HCT116 (cell line): ENCODE results near the gene RANBP1. TPM values are rescaled to one million over a fixed set of nuclear protein-coding genes. Genes with fewer than 3 reads are reported as not detected.

ENCODE experiments used
- ATAC-seq: fragments of 200-7000 bp; cut with Tn5 transposase; 2 replicates; pipeline ENCODE4 v1.9.1; 2020; ENCODE audit warnings: mild to moderate bottlenecking, moderate library complexity
- BruUV-seq: library from RNA; stranded (reverse); fragments of 400-500 nt; replicated peaks from 2 replicates; lab custom pipeline; 2021; lab: Mats Ljungman, UMichigan
- CTCF ChIA-PET: fragments of 300-600 bp; sonication (Branson Sonifier 250); formaldehyde crosslinking; loops from one replicate; lab custom pipeline; 2021; ENCODE audit warnings: antibody characterized with exemption; lab: Charles Lee
- POLR2A ChIA-PET: fragments of 300-600, 350-600 bp; sonication (Branson Sonifier 250); formaldehyde crosslinking; loops from one replicate; lab custom pipeline; 2021; ENCODE audit warnings: antibody characterized with exemption; lab: Charles Lee
- RAD21 ChIA-PET, 2 experiments: fragments of 300-600 bp; sonication (Branson Sonifier 250); formaldehyde crosslinking; loops; one replicate each; lab custom pipeline; 2023; ENCODE audit warnings: low total read pairs in 2 of 2; ENCODE audit not compliant: uncharacterized antibody in 2 of 2, unreplicated experiment in 2 of 2, low non-redundant PET in 1 of 2; lab: Charles Lee
- DNase-seq: peaks from one replicate; pipeline ENCODE4 v3.0.0-alpha.2; 2010; ENCODE audit warnings: low read depth, low spot score
- H2AFZ ChIP-seq: fragments of 200-600 bp; shearing (Covaris generic), sonication (generic); 2 replicates; pipeline ENCODE4 v1.6.1; 2017; ENCODE audit warnings: low read depth, mixed run types, mixed read lengths, antibody characterized with exemption, low read length; ENCODE audit not compliant: poor library complexity, severe bottlenecking
- H3K27ac ChIP-seq: 2 replicates; pipeline ENCODE4 v1.5.1; 2012; ENCODE audit warnings: low read depth, low read length
- H3K27me3 ChIP-seq: fragments of 200-600 bp; sonication (generic); 2 replicates; pipeline ENCODE4 v1.6.1; 2016; ENCODE audit warnings: mixed run types, low read length, mixed read lengths; ENCODE audit not compliant: insufficient read depth
- H3K36me3 ChIP-seq, 2 experiments: fragments of 200-500 bp in 1 of 2; fragments of 200-600 bp in 1 of 2; sonication (Bioruptor generic) in 1 of 2; sonication (generic) in 1 of 2; 2 replicates each; pipeline versions ENCODE4 v1.5.1 to v1.6.1; 2014 to 2016; ENCODE audit warnings: low read length in 2 of 2, inconsistent platforms in 1 of 2, mixed read lengths in 1 of 2, mixed run types in 1 of 2; ENCODE audit not compliant: insufficient read depth in 2 of 2, control insufficient read depth in 1 of 2
- H3K4me1 ChIP-seq, 2 experiments: fragments of 200-600 bp in 1 of 2; sonication (generic) in 1 of 2; 2 replicates each; pipeline versions ENCODE4 v1.5.1 to v1.6.1; 2012 to 2017; ENCODE audit warnings: low read length in 2 of 2, inconsistent platforms in 1 of 2, mild to moderate bottlenecking in 1 of 2, mixed read lengths in 1 of 2, mixed run types in 1 of 2, moderate library complexity in 1 of 2; ENCODE audit not compliant: insufficient read depth in 2 of 2, control insufficient read depth in 1 of 2
- H3K4me2 ChIP-seq: fragments of 200-600 bp; sonication (generic); 2 replicates; pipeline ENCODE4 v1.6.1; 2017; ENCODE audit warnings: mixed run types, low read length, mixed read lengths
- H3K4me3 ChIP-seq, 2 experiments: fragments of 200-600 bp in 1 of 2; sonication (generic) in 1 of 2; replicated peaks in 1 of 2; 2 replicates each; pipeline ENCODE4 v1.5.1; 2011 to 2016; ENCODE audit warnings: low read length in 2 of 2, control low read depth in 1 of 2, low read depth in 1 of 2, mild to moderate bottlenecking in 1 of 2, mixed read lengths in 1 of 2, mixed run types in 1 of 2
- H3K79me2 ChIP-seq: fragments of 200-600 bp; sonication (generic); 2 replicates; pipeline ENCODE4 v1.6.1; 2017; ENCODE audit warnings: mild to moderate bottlenecking, mixed run types, low read length, moderate library complexity, mixed read lengths; ENCODE audit not compliant: insufficient read depth
- H3K9ac ChIP-seq: fragments of 200-600 bp; sonication (generic); 2 replicates; pipeline ENCODE4 v1.6.1; 2016; ENCODE audit warnings: low read length, mixed read lengths
- H3K9me2 ChIP-seq: fragments of 200-600 bp; sonication (generic), shearing (Covaris generic); 2 replicates; pipeline ENCODE4 v1.6.1; 2017; ENCODE audit warnings: mixed run types, mild to moderate bottlenecking, moderate library complexity; ENCODE audit not compliant: insufficient read depth
- H3K9me3 ChIP-seq, 2 experiments: fragments of 200-500 bp in 1 of 2; fragments of 200-600 bp in 1 of 2; sonication (Bioruptor generic) in 1 of 2; sonication (generic) in 1 of 2; 2 replicates each; pipeline ENCODE4 v1.6.1; 2014 to 2017; ENCODE audit warnings: low read length in 2 of 2, mixed read lengths in 2 of 2, inconsistent platforms in 1 of 2, low read depth in 1 of 2, mild to moderate bottlenecking in 1 of 2, mixed run types in 1 of 2, moderate library complexity in 1 of 2; ENCODE audit not compliant: control insufficient read depth in 1 of 2, insufficient read depth in 1 of 2
- H4K20me1 ChIP-seq: fragments of 200-600 bp; sonication (generic), shearing (Covaris generic); 2 replicates; pipeline ENCODE4 v1.6.1; 2017; ENCODE audit warnings: mixed run types, mild to moderate bottlenecking, moderate library complexity; ENCODE audit not compliant: insufficient read depth
- ATF3 ChIP-seq: IDR thresholded peaks from 2 replicates; pipeline ENCODE4 v1.6.1; 2012
- EGR1 ChIP-seq: IDR thresholded peaks from 2 replicates; pipeline ENCODE4 v1.6.1; 2012; ENCODE audit warnings: low read depth
- EZH2 ChIP-seq: fragments of 200-600 bp; sonication (generic); IDR thresholded peaks from 2 replicates; pipeline ENCODE4 v1.6.1; 2017; ENCODE audit warnings: antibody characterized with exemption, mixed run types
- EZH2phosphoT487 ChIP-seq: fragments of 200-600 bp; IDR thresholded peaks from 2 replicates; pipeline ENCODE4 v1.6.1; 2018; ENCODE audit warnings: antibody characterized with exemption, borderline replicate concordance
- JUND ChIP-seq: IDR thresholded peaks from 2 replicates; pipeline ENCODE4 v1.6.1; 2012
- POLR2A ChIP-seq: IDR thresholded peaks from 2 replicates; pipeline ENCODE4 v1.7.0; 2011; ENCODE audit warnings: borderline replicate concordance; ENCODE audit not compliant: insufficient read depth, insufficient read length; ENCODE audit errors: extremely low read depth
- POLR2AphosphoS5 ChIP-seq: IDR thresholded peaks from 2 replicates; pipeline ENCODE4 v1.6.1; 2011; ENCODE audit warnings: mild to moderate bottlenecking, low read depth, low read length, moderate library complexity
- RAD21 ChIP-seq: IDR thresholded peaks from 2 replicates; pipeline ENCODE4 v1.6.1; 2012; ENCODE audit warnings: low read depth, mild to moderate bottlenecking
- SIN3A ChIP-seq: IDR thresholded peaks from 2 replicates; pipeline ENCODE4 v1.6.1; 2012; ENCODE audit warnings: low read depth
- SP1 ChIP-seq: IDR thresholded peaks from 2 replicates; pipeline ENCODE4 v1.6.1; 2012; ENCODE audit warnings: low read depth
- TCF7L2 ChIP-seq: IDR thresholded peaks from 2 replicates; pipeline ENCODE4 v1.7.0; 2011; ENCODE audit warnings: borderline replicate concordance, inconsistent platforms; ENCODE audit not compliant: insufficient read depth, insufficient read length; ENCODE audit errors: extremely low read depth
- ZBTB33 ChIP-seq: IDR thresholded peaks from 2 replicates; pipeline ENCODE4 v1.6.1; 2011; ENCODE audit warnings: mild to moderate bottlenecking, low read length, moderate library complexity; ENCODE audit not compliant: insufficient replicate concordance; ENCODE audit errors: extremely low read depth
- intact Hi-C: fragments of 100-400 bp; cut with micrococcal nuclease; formaldehyde crosslinking; loops from 2 replicates; pipeline ENCODE4 v1.10.0; 2022
- total RNA-seq: library from RNA; stranded (reverse); gene quantifications from one replicate; pipeline ENCODE4 v1.2.1, GENCODE V29; 2021; ENCODE audit not compliant: unreplicated experiment

The RANBP1 gene
- total RNA-seq, 1 experiment from 2014 or later: 351 TPM

DNA sequence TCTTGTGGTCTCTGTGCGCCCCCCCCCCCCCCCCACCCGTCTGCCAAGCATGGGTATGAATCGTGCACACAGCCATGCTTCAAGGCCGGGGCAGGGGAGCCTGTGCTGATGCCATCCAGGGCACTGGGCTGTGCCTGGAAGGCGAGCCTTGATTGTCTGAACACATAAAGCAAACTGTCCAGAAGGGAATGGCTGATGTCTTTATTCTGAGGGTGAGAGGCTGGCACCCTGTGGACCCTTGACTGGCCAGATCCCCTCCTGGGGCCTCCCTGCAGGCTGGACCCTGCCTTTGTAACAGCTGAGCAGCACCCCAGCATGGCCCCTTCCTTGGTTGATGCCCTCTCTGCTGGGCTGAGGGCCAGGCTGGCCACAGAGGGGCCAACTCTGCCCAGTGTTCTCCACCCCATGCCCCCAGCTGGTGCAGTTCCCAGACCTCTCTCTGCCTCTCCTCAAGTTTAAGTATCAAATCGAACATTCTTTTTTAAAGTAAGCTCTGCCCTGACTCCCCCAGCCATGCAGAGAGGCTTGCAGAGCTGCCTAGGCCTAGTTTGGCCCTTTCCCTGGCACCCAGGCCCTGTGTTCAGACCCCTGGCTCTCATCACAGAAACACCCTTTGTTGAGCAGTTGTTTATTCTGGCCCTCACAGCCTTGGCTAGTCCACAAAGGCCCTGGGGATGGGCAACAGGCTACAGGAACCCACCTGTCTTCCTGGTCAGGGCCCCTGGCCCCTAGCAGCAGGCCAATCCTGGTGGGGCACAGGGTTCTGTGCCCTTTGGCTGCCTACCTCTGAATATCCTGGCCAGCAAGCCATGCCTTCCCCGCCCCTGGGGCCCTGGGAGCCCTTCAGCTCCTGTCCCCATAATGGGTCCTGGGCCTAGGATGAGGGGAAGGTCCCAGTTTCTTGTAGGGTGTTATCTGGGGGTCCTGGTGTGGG, 3.9 kb upstream of the RANBP1 start:
- H3K4me3 ChIP-seq: no peak overlapping the region
- TF ChIP-seq SIN3A: peak; percentile 24; the same call in 1 of the 2 replicates
- no peak for TF ChIP-seq EZH2phosphoT487
- TF ChIP-seq POLR2AphosphoS5: peak; percentile 12; the same call in 1 of the 2 replicates
- intact Hi-C loops: loop anchor here (10.0 kb wide), 1 partner anchor 147 kb away; no protein-coding TSS in a partner anchor
- no TSS peak for BruUV-seq
- H3K9me2 ChIP-seq: no peaks in the 10 kb centered on the region
- H3K9ac ChIP-seq: 0 out of 2 replicates have a peak overlapping the region, but pooled peaks have one; percentile 4
- H4K20me1 ChIP-seq: no peaks in the 10 kb centered on the region
- H3K4me1 ChIP-seq: peaks cover 8 to 14% of the 10 kb centered on the region in 2 experiments
- H3K79me2 ChIP-seq: peaks cover 32% of the 10 kb centered on the region
- POLR2A ChIA-PET: no interaction called here
- peak overlapping the region; percentile 34 for H3K27ac ChIP-seq
- peaks cover 17 to 57% of the 10 kb centered on the region in 2 experiments; a peak in 3 of 4 replicates for H3K36me3 ChIP-seq
- DNase-seq: no peak
- no peaks in the 10 kb centered on the region for H3K27me3 ChIP-seq
- no peak overlapping the region for H3K4me2 ChIP-seq
- CTCF ChIA-PET: no interaction called here
- peak; percentile 12; the same call in 1 of the 2 replicates for ATAC-seq
- no peaks in the 10 kb centered on the region for H3K9me3 ChIP-seq
- RAD21 ChIA-PET: no interaction called here
- H2AFZ ChIP-seq: no peak overlapping the region

- no TSS peak for BruUV-seq
- Histone ChIP-seq H3K36me3 (peaks cover 10 to 49% of the 10 kb centered on the region in 2 experiments; a peak in 3 of 4 replicates), H3K9me3 (no peaks in the 10 kb centered on the region), H2AFZ (no peak overlapping the region), H3K9ac (no peak overlapping the region), H3K9me2 (no peaks in the 10 kb centered on the region), H4K20me1 (no peaks in the 10 kb centered on the region), H3K27ac (peak overlapping the region; percentile 34; the same call in 1 of the 2 replicates), H3K79me2 (peaks cover 35% of the 10 kb centered on the region), H3K4me1 (peaks cover 8 to 14% of the 10 kb centered on the region in 2 experiments), H3K27me3 (no peaks in the 10 kb centered on the region), H3K4me2 (no peak overlapping the region), H3K4me3 (no peak overlapping the region)
- ChIA-PET CTCF (no interaction called here), RAD21 (no interaction called here), POLR2A (no interaction called here)
- no peak for ATAC-seq
- intact Hi-C loops: loop anchor here (10.0 kb wide), 1 partner anchor 148 kb away; no protein-coding TSS in a partner anchor
- no peak for DNase-seq
- no peak for TF ChIP-seq SIN3A
- no peak for TF ChIP-seq SP1
- no peak for TF ChIP-seq JUND
- TF ChIP-seq EZH2: no peak
- no peak for TF ChIP-seq RAD21
- TF ChIP-seq TCF7L2: no peak
- no peak for TF ChIP-seq POLR2A
- no peak for TF ChIP-seq ZBTB33
- no peak for TF ChIP-seq EGR1
- no peak for TF ChIP-seq POLR2AphosphoS5
- no peak for TF ChIP-seq ATF3
Measured at GRCh38 chr22:20112623-20113511, 3.0 kb upstream of the RANBP1 start.
